ENCODE results near the gene HOXC6.

The HOXC6 gene

GRCh38 chr12:54033106-54033979 is 5.1 kb downstream of the HOXC6 start:
- no peak for TF ChIP-seq CTCF (IDR thresholded peaks at IDR 0.05; ENCODE audit: low read depth, low read length, missing control alignments)
- DNase-seq (ENCODE audit: low read depth): no peak
- no peak overlapping the region for H3K4me3 ChIP-seq (ENCODE audit: low read depth, low read length)

DNA sequence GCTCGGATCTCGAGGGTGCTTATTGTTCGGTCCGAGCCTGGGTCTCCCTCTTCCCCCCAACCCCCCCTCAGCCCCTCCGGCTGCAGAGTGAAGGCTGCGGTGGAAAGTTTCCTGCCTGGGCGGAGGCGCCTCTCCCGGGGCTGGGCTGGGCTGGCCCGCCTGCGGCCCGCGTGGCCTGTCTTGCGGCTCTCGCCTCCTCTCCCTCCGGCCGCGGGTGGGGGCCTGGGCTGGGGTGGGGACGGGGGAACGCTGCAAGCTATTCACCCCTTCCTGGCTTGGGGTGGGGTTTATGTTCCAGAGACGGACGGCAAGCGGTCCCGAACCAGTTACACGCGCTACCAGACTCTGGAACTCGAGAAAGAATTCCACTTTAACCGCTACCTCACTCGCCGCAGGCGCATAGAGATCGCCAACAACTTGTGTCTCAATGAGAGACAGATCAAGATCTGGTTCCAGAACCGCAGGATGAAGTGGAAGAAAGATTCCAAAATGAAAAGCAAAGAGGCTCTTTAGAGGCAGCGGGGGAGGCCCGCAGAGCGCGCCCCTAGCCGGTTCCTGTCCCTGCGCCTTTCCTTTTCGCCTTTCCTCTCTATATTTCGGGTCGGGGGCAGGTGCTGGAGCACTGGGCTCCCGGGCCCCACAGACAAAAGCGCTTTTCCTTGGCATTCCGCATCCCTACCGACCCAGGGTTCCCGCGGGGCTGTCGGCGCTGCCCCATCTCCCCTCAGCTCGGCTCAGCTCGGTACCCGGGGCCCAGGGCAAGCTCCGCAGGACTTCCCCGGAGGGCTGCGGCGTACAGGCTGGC is 5.9 kb downstream of the HOXC6 start:
- DNase-seq (ENCODE audit: low read depth): no peak
- no peak for TF ChIP-seq CTCF (IDR thresholded peaks at IDR 0.05; ENCODE audit: low read depth, low read length, missing control alignments)
- H3K4me3 ChIP-seq (ENCODE audit: low read depth, low read length): no peak overlapping the region

- no peak overlapping the region for H3K4me3 ChIP-seq (ENCODE audit: low read depth, low read length)
- no peak for TF ChIP-seq CTCF (IDR thresholded peaks at IDR 0.05; ENCODE audit: low read depth, low read length, missing control alignments)
- DNase-seq (ENCODE audit: low read depth): no peak
These were observed 6.6 kb downstream of the HOXC6 start for GRCh38 chr12:54034785-54035310.

GRCh38 chr12:54035568-54036264 is 7.5 kb downstream of the HOXC6 start:
- H3K4me3 ChIP-seq (ENCODE audit: low read depth, low read length): no peak overlapping the region
- no peak for TF ChIP-seq CTCF (IDR thresholded peaks at IDR 0.05; ENCODE audit: low read depth, low read length, missing control alignments)
- DNase-seq (ENCODE audit: low read depth): no peak

DNA sequence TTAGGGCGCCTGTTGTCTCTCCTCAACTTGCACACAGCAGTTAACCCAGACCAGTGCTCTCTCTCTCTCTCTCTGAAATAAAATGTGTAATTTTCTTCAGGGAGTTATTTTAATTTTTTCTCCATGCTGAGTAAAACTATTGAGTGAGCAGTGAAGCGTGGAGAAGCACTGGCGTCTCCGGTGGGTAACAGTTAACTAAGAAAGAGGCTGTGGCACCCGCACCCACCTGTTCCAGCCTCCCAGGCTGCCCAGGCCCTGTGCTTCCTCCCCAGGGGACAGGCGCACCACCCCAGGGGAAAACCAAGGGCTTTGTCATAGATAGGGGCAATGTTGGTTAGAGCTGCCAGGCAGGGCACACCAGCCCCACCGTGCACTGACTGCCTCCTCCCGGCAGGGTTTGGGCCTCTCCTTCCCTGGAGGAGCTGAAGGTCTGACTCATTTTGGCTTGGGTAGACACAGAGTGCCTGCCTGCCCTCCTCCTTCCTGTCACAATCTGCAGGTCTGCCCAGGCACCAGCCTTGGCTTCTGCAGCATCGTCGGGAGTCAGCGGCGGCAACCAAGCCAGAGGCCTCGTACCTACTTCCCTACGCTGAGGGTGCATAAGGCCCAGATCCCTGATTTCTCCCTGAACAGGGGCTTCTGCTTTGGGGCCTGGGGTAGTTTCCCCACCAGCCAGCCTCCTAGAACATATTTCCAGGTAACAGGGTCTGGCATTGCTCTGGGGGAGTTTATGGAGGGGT is 8.6 kb downstream of the HOXC6 start:
- no peak overlapping the region for H3K4me3 ChIP-seq (ENCODE audit: low read depth, low read length)
- DNase-seq (ENCODE audit: low read depth): no peak
- no peak for TF ChIP-seq CTCF (IDR thresholded peaks at IDR 0.05; ENCODE audit: low read depth, low read length, missing control alignments)

Data from GM12864 (cell line).